Neural progenitor cell (in vitro differentiated cells): ENCODE data around the gene RBBP8NL. TPM values are rescaled to one million over a fixed set of nuclear protein-coding genes. Genes with fewer than 3 reads are reported as not detected.

Source experiments
- DNase-seq: peaks from one replicate; pipeline ENCODE4 v3.0.0-alpha.2; 2016; ENCODE audit warnings: low spot score
- H2AFZ ChIP-seq: fragments of 200-600 bp; sonication (generic); replicated peaks from 2 replicates; pipeline ENCODE4 v1.6.1; 2016; ENCODE audit warnings: antibody characterized with exemption
- H3F3A ChIP-seq: fragments of 200-600 bp; sonication (generic); 2 replicates; pipeline ENCODE4 v1.6.1; 2016; ENCODE audit warnings: antibody characterized with exemption, low read depth
- H3K27ac ChIP-seq: fragments of 200-600 bp; sonication (generic); 2 replicates; pipeline ENCODE4 v1.5.1; 2016; ENCODE audit warnings: mild to moderate bottlenecking
- H3K27me3 ChIP-seq: fragments of 200-600 bp; sonication (generic); 2 replicates; pipeline ENCODE4 v1.6.1; 2016; ENCODE audit warnings: mild to moderate bottlenecking, moderate library complexity
- H3K36me3 ChIP-seq: fragments of 200-600 bp; sonication (generic); 2 replicates; pipeline ENCODE4 v1.5.1; 2016
- H3K4me1 ChIP-seq: fragments of 200-600 bp; sonication (generic); 2 replicates; pipeline ENCODE4 v1.6.1; 2016; ENCODE audit warnings: mixed run types
- H3K4me2 ChIP-seq: fragments of 200-600 bp; sonication (generic); 2 replicates; pipeline ENCODE4 v1.6.1; 2016
- H3K4me3 ChIP-seq: fragments of 200-600 bp; sonication (generic); 2 replicates; pipeline ENCODE4 v1.5.1; 2016
- H3K79me2 ChIP-seq: fragments of 200-600 bp; sonication (generic); 2 replicates; pipeline ENCODE4 v1.6.1; 2016; ENCODE audit warnings: low read depth
- H3K9ac ChIP-seq: fragments of 200-600 bp; sonication (generic); 2 replicates; pipeline ENCODE4 v1.6.1; 2016
- H3K9me3 ChIP-seq: fragments of 200-600 bp; sonication (generic); 2 replicates; pipeline ENCODE4 v1.5.1; 2016; ENCODE audit warnings: low read depth
- H4K20me1 ChIP-seq: fragments of 200-600 bp; sonication (generic); 2 replicates; pipeline ENCODE4 v1.6.1; 2016; ENCODE audit warnings: low read depth
- H3K27ac Mint-ChIP-seq: 3 replicates; pipeline ENCODE4 v1.8.0; 2021; ENCODE audit warnings: mixed read lengths
- H3K27me3 Mint-ChIP-seq: 2 replicates; pipeline ENCODE4 v1.8.0; 2022; ENCODE audit warnings: low read depth, mild to moderate bottlenecking, inconsistent platforms, moderate library complexity, mixed read lengths; ENCODE audit not compliant: insufficient read depth
- H3K36me3 Mint-ChIP-seq: 3 replicates; pipeline ENCODE4 v1.8.0; 2021; ENCODE audit warnings: mixed read lengths
- H3K4me1 Mint-ChIP-seq: 3 replicates; pipeline ENCODE4 v1.8.0; 2021; ENCODE audit warnings: mixed read lengths
- H3K4me3 Mint-ChIP-seq: 3 replicates; pipeline ENCODE4 v1.8.0; 2021; ENCODE audit warnings: mild to moderate bottlenecking, moderate library complexity, mixed read lengths
- H3K9me3 Mint-ChIP-seq: 3 replicates; pipeline ENCODE4 v1.8.0; 2020; ENCODE audit warnings: mixed read lengths
- EZH2 ChIP-seq: fragments of 200-600 bp; sonication (generic); IDR thresholded peaks from 2 replicates; pipeline ENCODE4 v1.6.1; 2017; ENCODE audit warnings: antibody characterized with exemption, mild to moderate bottlenecking, moderate library complexity
- EZH2phosphoT487 ChIP-seq: fragments of 200-600 bp; sonication (generic); IDR thresholded peaks from 2 replicates; pipeline ENCODE4 v1.6.1; 2017; ENCODE audit warnings: antibody characterized with exemption
- total RNA-seq: library from RNA; depleted of rRNA; stranded (reverse); fragments of >200 nt; gene quantifications from 2 replicates; pipeline ENCODE4 v1.2.3, GENCODE V29; 2015; ENCODE audit warnings: low replicate concordance
- TF ChIP-seq, protein P1 (sequence below): fragments of 200-600 bp; sonication (generic); IDR thresholded peaks from 2 replicates; pipeline ENCODE4 v1.5.1; 2017; ENCODE audit warnings: antibody characterized with exemption, mild to moderate bottlenecking

Gene RBBP8NL
- total RNA-seq, 1 donor from 2014 or later = not detected

DNA sequence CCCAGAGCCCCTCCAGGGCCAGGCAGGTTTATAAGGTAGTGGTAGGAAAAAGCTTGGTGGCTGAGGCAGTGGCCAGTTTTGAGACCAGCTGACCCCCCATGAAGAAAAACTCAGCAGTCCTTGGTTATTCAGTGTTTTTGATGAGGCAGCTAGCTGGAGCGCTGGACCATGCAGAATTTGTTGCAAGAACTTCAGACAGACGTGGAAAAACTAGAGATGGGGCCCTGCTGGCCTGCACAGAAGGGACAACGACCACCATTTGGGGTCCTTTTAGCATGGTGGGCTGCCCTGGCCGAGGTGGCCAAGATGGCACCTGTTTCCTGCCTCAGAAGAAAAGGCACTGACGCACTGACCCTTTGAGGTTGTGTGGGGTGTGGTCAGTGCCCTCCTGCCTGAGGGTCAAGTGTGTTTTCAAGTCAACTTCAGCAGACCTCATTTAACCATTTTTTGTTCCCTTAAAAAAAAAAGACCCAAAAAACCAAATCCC lies 37.7 kb downstream of the RBBP8NL start:
- Histone ChIP-seq H4K20me1 (peaks cover 43% of the 10 kb centered on the region), H3K9ac (no peak overlapping the region), H3K79me2 (peaks cover 49% of the 10 kb centered on the region), H3K4me1 (peaks cover 18% of the 10 kb centered on the region), H3K27me3 (no peaks in the 10 kb centered on the region), H3K4me2 (no peak overlapping the region), H3K27ac (no peak overlapping the region), H2AFZ (no peak overlapping the region), H3K9me3 (no peaks in the 10 kb centered on the region), H3K36me3 (peaks cover 8% of the 10 kb centered on the region), H3K4me3 (no peak overlapping the region), H3F3A (peaks cover 24% of the 10 kb centered on the region)
- no peak overlapping the region for H3K27ac Mint-ChIP-seq
- H3K36me3 Mint-ChIP-seq = peaks cover 7% of the 10 kb centered on the region
- DNase-seq = no peak
- H3K9me3 Mint-ChIP-seq = no peaks in the 10 kb centered on the region
- peak overlapping the region; percentile 65 for H3K4me3 Mint-ChIP-seq
- H3K27me3 Mint-ChIP-seq = peaks cover 8% of the 10 kb centered on the region
- TF ChIP-seq, protein P1, sequence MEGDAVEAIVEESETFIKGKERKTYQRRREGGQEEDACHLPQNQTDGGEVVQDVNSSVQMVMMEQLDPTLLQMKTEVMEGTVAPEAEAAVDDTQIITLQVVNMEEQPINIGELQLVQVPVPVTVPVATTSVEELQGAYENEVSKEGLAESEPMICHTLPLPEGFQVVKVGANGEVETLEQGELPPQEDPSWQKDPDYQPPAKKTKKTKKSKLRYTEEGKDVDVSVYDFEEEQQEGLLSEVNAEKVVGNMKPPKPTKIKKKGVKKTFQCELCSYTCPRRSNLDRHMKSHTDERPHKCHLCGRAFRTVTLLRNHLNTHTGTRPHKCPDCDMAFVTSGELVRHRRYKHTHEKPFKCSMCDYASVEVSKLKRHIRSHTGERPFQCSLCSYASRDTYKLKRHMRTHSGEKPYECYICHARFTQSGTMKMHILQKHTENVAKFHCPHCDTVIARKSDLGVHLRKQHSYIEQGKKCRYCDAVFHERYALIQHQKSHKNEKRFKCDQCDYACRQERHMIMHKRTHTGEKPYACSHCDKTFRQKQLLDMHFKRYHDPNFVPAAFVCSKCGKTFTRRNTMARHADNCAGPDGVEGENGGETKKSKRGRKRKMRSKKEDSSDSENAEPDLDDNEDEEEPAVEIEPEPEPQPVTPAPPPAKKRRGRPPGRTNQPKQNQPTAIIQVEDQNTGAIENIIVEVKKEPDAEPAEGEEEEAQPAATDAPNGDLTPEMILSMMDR = no peak
- no peak for TF ChIP-seq EZH2phosphoT487
- TF ChIP-seq EZH2 = no peak
- peaks cover 26% of the 10 kb centered on the region for H3K4me1 Mint-ChIP-seq

DNA sequence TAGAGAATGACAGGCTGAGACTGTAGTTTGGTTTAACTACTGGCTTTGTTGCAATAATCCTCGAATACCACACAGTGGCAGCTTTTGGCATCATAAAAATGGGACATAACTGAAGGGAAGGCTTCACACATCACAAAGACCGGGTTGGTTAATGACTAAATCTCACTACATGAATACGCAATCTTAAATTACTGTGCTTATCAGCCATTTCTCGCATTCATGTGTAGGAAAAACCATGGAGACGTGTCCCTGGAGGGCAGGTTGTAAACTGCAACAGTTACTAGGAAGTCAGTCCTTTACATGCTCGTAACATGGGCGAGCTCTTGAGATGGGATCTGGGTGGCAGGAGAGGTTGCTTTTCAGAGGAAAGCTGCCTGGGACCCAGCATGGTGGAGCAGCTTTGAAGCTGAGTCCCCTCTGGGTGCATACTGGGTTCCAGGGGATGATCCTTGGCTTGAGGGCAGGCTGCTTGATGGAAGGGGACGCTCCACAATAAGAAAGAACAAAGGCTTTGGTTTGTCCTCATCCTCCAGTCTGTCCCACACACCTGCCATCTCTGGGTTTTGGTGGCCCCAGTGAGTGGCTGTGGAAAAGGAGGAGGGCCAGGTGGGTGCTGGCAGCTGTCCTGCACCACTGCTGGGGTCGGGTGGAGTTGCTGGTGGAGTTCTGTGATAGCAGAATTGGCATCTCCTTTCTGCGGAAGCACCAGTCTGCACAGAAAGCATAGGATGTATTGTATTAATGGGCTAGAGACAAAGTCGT lies 38.3 kb downstream of the RBBP8NL start:
- Mint-ChIP-seq H3K4me3 (peak overlapping the region; percentile 95), H3K36me3 (peaks cover 7% of the 10 kb centered on the region), H3K4me1 (peaks cover 30% of the 10 kb centered on the region), H3K27ac (no peak overlapping the region), H3K9me3 (no peaks in the 10 kb centered on the region), H3K27me3 (peaks cover 8% of the 10 kb centered on the region)
- Histone ChIP-seq H3K4me2 (no peak overlapping the region), H4K20me1 (peaks cover 49% of the 10 kb centered on the region), H3K4me1 (peaks cover 18% of the 10 kb centered on the region), H3K27ac (no peak overlapping the region), H3K9me3 (no peaks in the 10 kb centered on the region), H3K27me3 (no peaks in the 10 kb centered on the region), H3K4me3 (no peak overlapping the region), H3K79me2 (peaks cover 55% of the 10 kb centered on the region), H3F3A (peaks cover 30% of the 10 kb centered on the region), H3K9ac (no peak overlapping the region), H3K36me3 (peaks cover 8% of the 10 kb centered on the region), H2AFZ (no peak overlapping the region)
- DNase-seq = no peak
- TF ChIP-seq EZH2phosphoT487 (no peak), EZH2 (no peak)
- TF ChIP-seq, protein P1 = no peak

DNA sequence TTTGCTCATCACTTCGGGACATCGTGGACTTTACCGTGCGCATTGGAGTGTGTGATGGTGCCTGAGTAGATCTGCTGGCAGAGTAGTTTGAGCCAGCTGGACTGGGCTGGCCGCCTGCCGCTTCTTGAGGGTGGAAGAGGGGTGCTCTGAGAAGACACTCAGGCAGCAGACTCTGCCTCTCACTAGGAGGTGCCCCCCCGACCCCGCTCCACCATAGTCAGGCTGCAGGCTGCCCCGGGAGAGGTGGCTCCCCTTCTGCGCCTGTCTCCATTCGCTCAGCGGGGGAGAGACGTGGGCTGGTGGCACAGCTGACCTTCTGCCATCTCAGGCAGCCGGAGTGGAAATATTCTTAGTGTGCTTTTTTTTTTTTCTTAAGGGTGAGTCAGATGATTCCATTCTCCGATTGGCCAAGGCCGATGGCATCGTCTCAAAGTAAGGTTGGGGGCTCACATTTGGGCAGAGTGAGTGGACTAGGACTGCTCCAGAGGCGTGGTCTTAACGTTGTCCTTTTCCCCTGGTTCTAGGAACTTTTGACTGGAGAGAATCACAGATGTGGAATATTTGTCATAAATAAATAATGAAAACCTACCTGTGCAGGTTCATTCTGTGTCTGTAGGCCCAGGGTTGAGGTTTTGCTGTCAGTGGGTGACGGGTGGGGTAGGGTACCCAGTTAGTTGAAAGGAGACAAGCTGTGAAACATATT lies 39.3 kb downstream of the RBBP8NL start:
- Histone ChIP-seq H2AFZ (no peak overlapping the region), H3K79me2 (peaks cover 61% of the 10 kb centered on the region), H3K9ac (peak overlapping the region; percentile 86), H3K4me2 (peak overlapping the region; percentile 99), H3K4me1 (peaks cover 18% of the 10 kb centered on the region), H3K9me3 (no peaks in the 10 kb centered on the region), H4K20me1 (peaks cover 46% of the 10 kb centered on the region), H3K27ac (no peak overlapping the region), H3F3A (peaks cover 38% of the 10 kb centered on the region), H3K4me3 (peak overlapping the region; percentile 96), H3K36me3 (peaks cover 8% of the 10 kb centered on the region), H3K27me3 (no peaks in the 10 kb centered on the region)
- no peaks in the 10 kb centered on the region for H3K9me3 Mint-ChIP-seq
- no peak overlapping the region for H3K27ac Mint-ChIP-seq
- peak overlapping the region; percentile 95 for H3K4me3 Mint-ChIP-seq
- peaks cover 32% of the 10 kb centered on the region for H3K4me1 Mint-ChIP-seq
- TF ChIP-seq EZH2phosphoT487 (no peak), EZH2 (no peak)
- TF ChIP-seq, protein P1 = no peak
- peaks cover 7% of the 10 kb centered on the region for H3K36me3 Mint-ChIP-seq
- H3K27me3 Mint-ChIP-seq = peaks cover 8% of the 10 kb centered on the region
- DNase-seq = no peak
